ENCODE data around the gene GAB2.

GRCh38 chr11:78354408-78355308 is 63.0 kb downstream of the GAB2 start:
- no peak for TF ChIP-seq CTCF (conservative IDR thresholded peaks at IDR 0.05)
- TF ChIP-seq ZFX (IDR thresholded peaks at IDR 0.05) = no peak
